Loucy (cell line): ENCODE data around the gene HACD4.

Experiments used
- CTCF ChIP-seq: fragments of 200-600 bp; sonication (generic); conservative IDR thresholded peaks from 2 replicates; pipeline ENCODE4 v1.5.1; 2014; ENCODE audit warnings: mild to moderate bottlenecking, antibody characterized with exemption, low read length
- EZH2phosphoT487 ChIP-seq: fragments of 200-600 bp; IDR thresholded peaks from 2 replicates; pipeline ENCODE4 v1.6.1; 2018; ENCODE audit warnings: antibody characterized with exemption, mild to moderate bottlenecking, moderate library complexity, borderline replicate concordance

- TF ChIP-seq CTCF (no peak), EZH2phosphoT487 (no peak)
Observed at GRCh38 chr9:20972684-20973083, 58.8 kb downstream of the HACD4 start.
